HL-60/S4 treated with phorbol 12-myristate 13-acetate at 8.2 ng/mL for 4 days and 3 days (cell line): Measurements from ENCODE around the gene PAH.

Source experiments
- in situ Hi-C: fragments of 300-500 bp; cut with MboI; formaldehyde crosslinking; loops from 2 replicates; pipeline ENCODE4 v1.15.0; 2022; ENCODE audit warnings: low sequenced_read_pairs

Gene PAH

GRCh38 chr12:102917026-102917787, at the start of gene PAH:
TSS of gene PAH (minus strand) at chr12:102917244. CDS start at chr12:102917130, 114 bp downstream.
- in situ Hi-C loops: no loop called here

- in situ Hi-C loops: no loop called here
Measured at GRCh38 chr12:102966200-102966863, 49.3 kb upstream of the PAH start.

- in situ Hi-C loops: no loop called here
Measured at GRCh38 chr12:102965281-102966155, 48.5 kb upstream of the PAH start.

GRCh38 chr12:102964872-102965271, 47.8 kb upstream of the PAH start:
- in situ Hi-C loops: no loop called here

- in situ Hi-C loops: no loop called here
Measured at GRCh38 chr12:102963796-102964195, 46.8 kb upstream of the PAH start.

- in situ Hi-C loops: no loop called here
Measured at GRCh38 chr12:102962986-102963385, 45.9 kb upstream of the PAH start.

- in situ Hi-C loops: no loop called here
Measured at GRCh38 chr12:102962532-102962931, 45.5 kb upstream of the PAH start.

- in situ Hi-C loops: no loop called here
Measured at GRCh38 chr12:102961466-102961855, 44.4 kb upstream of the PAH start.

GRCh38 chr12:102960766-102961465, 43.9 kb upstream of the PAH start:
- in situ Hi-C loops: no loop called here

GRCh38 chr12:102959391-102959790, 42.3 kb upstream of the PAH start:
- in situ Hi-C loops: no loop called here

GRCh38 chr12:102958830-102959176, 41.8 kb upstream of the PAH start:
- in situ Hi-C loops: no loop called here

GRCh38 chr12:102958073-102958829, 41.2 kb upstream of the PAH start:
- in situ Hi-C loops: no loop called here

- in situ Hi-C loops: no loop called here
Measured at GRCh38 chr12:102957339-102958050, 40.5 kb upstream of the PAH start, which contains the start of gene ASCL1. TSS of gene ASCL1 (plus strand) at chr12:102957674. CDS start at chr12:102958245, 571 bp downstream.

- in situ Hi-C loops: no loop called here
Measured at GRCh38 chr12:102956738-102957327, 39.8 kb upstream of the PAH start.

GRCh38 chr12:102955926-102956737, 39.1 kb upstream of the PAH start:
- in situ Hi-C loops: no loop called here

- in situ Hi-C loops: no loop called here
Measured at GRCh38 chr12:102954134-102954533, 37.1 kb upstream of the PAH start.

GRCh38 chr12:102953221-102953620, 36.2 kb upstream of the PAH start:
- in situ Hi-C loops: no loop called here

GRCh38 chr12:102951841-102952240, 34.8 kb upstream of the PAH start:
- in situ Hi-C loops: no loop called here
